Cerebellar cortex (tissue), 1 donor: ENCODE measurements around the gene GINS1.

ENCODE experiments used
- DNase-seq: peaks from one replicate; pipeline ENCODE4 v3.0.0-alpha.2; 2015; ENCODE audit warnings: low spot score

The GINS1 gene

GRCh38 chr20:25494506-25495188, 87.2 kb downstream of the GINS1 start:
- no peak for DNase-seq

GRCh38 chr20:25495189-25495824, 87.8 kb downstream of the GINS1 start:
- no peak for DNase-seq

- no peak for DNase-seq
These were observed 88.9 kb downstream of the GINS1 start for GRCh38 chr20:25496165-25496967.

GRCh38 chr20:25496968-25497401, 89.5 kb downstream of the GINS1 start:
- DNase-seq = no peak

- no peak for DNase-seq
These were observed 90.3 kb downstream of the GINS1 start for GRCh38 chr20:25497586-25498279.
